ENCODE results near the gene CRISP1. TPM values are rescaled to one million over a fixed set of nuclear protein-coding genes. Genes with fewer than 3 reads are reported as not detected.

Gene CRISP1
- total and polyA plus RNA-seq, 10 of the 15 experiments (the other 5 are each of a cell fraction or from before 2014, with no cell fraction given), result not detected

DNA sequence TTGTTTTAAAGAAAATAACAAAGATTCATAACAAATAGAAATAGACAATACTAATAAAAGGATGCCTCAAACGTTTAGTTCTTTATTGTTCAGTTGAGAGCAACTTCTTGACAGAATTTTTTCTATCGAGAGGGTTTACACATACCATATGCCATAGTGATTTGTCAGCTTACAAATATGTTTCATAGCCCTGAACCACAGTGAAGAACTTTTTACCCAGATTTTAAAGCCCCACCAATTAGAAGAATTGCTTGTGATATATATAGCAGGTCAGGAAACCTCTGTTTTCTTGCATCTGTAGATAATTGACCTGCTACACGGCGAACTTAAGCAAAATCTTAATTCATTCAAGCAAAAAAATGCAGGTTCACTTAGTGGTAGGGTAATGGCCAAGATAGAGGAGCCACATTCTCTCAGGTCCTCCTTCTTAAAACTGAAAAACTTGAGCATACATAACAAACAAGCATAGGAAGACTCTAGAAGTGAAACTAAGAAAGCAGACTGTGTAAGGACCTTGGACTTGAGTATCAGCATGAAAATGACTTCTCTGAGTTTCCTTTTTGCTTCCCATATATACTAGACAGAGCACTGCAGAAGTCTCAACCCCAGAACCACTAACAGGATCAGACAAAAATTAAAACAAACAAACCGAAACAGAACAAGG, 39.5 kb downstream of the CRISP1 start:
- Histone ChIP-seq H3K36me3 (ENCODE audit: control insufficient read depth in 2 of 2, insufficient read depth in 2 of 2, low read length in 1 of 2) (no peaks in the 10 kb centered on the region), H3K27ac (ENCODE audit: control insufficient read depth, insufficient read depth) (no peak overlapping the region), H2AFZ (ENCODE audit: control insufficient read depth, low read depth, low read length) (no peak overlapping the region), H3K27me3 (replicated peaks in 1 of 2; ENCODE audit: control insufficient read depth in 2 of 2, insufficient read depth in 2 of 2, low read length in 1 of 2) (no peaks in the 10 kb centered on the region), H3K4me2 (ENCODE audit: control insufficient read depth, insufficient read depth) (peak overlapping the region; percentile 42; the same call in 1 of the 2 replicates), H3K9ac (ENCODE audit: control insufficient read depth, insufficient read depth, low read length) (no peak overlapping the region), H4K20me1 (ENCODE audit: control insufficient read depth, insufficient read depth) (no peaks in the 10 kb centered on the region), H3K79me2 (ENCODE audit: control insufficient read depth, insufficient read depth, low read length) (no peaks in the 10 kb centered on the region), H3K4me3 (no peak overlapping the region), H3K4me1 (ENCODE audit: control insufficient read depth, insufficient read depth, low read length) (no peaks in the 10 kb centered on the region), H3K9me3 (replicated peaks; ENCODE audit: control insufficient read depth, insufficient read depth, low read length) (no peaks in the 10 kb centered on the region)
- ChIA-PET CTCF (no interaction called here), SMC1A (ENCODE audit: uncharacterized antibody, unreplicated experiment) (interaction anchor here (1.6 to 2.4 kb wide), 2 partner anchors 11 to 15 kb away, joined by 4 to 9 read pairs; no protein-coding TSS in a partner anchor), RAD21 (ENCODE audit: unreplicated experiment) (no interaction called here), POLR2A (no interaction called here)
- in situ Hi-C loops (cut with MboI), result no loop called here
- 7% methylated on average over 5 of the region's 5 CpGs for WGBS (ENCODE audit: insufficient coverage, insufficient replicate concordance, low lambda C conversion rate, missing lambda C conversion rate)
- intact Hi-C loops (cut with micrococcal nuclease; ENCODE audit: unreplicated experiment), result no loop called here
- ATAC-seq, result peak; percentile 93
- BruUV-seq (replicated peaks), result no TSS peak
- peak; percentile 56 for DNase-seq (ENCODE audit: low read depth, low spot score)
- TF ChIP-seq ZNF24 (IDR thresholded peaks at IDR 0.05), result peak; percentile 69
- no peak for TF ChIP-seq EGR1 (IDR thresholded peaks at IDR 0.05; ENCODE audit: borderline replicate concordance in 1 of 2, low read depth in 2 of 2, low read length in 2 of 2)
- peak; percentile 56 for TF ChIP-seq MTA2 (IDR thresholded peaks at IDR 0.05; ENCODE audit: low read depth)
- peak; percentile 38 to 45; a peak in 3 of 4 replicates for TF ChIP-seq IKZF2 (IDR thresholded peaks at IDR 0.05)
- TF ChIP-seq, protein P1, sequence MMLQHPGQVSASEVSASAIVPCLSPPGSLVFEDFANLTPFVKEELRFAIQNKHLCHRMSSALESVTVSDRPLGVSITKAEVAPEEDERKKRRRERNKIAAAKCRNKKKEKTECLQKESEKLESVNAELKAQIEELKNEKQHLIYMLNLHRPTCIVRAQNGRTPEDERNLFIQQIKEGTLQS (IDR thresholded peaks at IDR 0.05; ENCODE audit: borderline replicate concordance, extremely low read depth, low read depth, low read length), result no peak
- no peak for TF ChIP-seq STAT3 (IDR thresholded peaks at IDR 0.05; ENCODE audit: low read depth, low read length)
- TF ChIP-seq, protein P2, sequence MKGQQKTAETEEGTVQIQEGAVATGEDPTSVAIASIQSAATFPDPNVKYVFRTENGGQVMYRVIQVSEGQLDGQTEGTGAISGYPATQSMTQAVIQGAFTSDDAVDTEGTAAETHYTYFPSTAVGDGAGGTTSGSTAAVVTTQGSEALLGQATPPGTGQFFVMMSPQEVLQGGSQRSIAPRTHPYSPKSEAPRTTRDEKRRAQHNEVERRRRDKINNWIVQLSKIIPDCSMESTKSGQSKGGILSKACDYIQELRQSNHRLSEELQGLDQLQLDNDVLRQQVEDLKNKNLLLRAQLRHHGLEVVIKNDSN (IDR thresholded peaks at IDR 0.05; ENCODE audit: borderline replicate concordance, extremely low read length, insufficient read depth, low read depth, low read length), result no peak
- no peak for TF ChIP-seq CHD2 (IDR thresholded peaks at IDR 0.05; ENCODE audit: borderline replicate concordance, low read depth, low read length)
- TF ChIP-seq NBN (IDR thresholded peaks at IDR 0.05), result 0 out of 2 replicates have a peak, but pooled peaks have one; percentile 43
- TF ChIP-seq SMARCA5 (IDR thresholded peaks at IDR 0.05), result peak; percentile 69; the same call in 1 of the 2 replicates
- TF ChIP-seq SIN3A (IDR thresholded peaks at IDR 0.05; ENCODE audit: low read depth, low read length), result no peak
- TF ChIP-seq, protein P3, sequence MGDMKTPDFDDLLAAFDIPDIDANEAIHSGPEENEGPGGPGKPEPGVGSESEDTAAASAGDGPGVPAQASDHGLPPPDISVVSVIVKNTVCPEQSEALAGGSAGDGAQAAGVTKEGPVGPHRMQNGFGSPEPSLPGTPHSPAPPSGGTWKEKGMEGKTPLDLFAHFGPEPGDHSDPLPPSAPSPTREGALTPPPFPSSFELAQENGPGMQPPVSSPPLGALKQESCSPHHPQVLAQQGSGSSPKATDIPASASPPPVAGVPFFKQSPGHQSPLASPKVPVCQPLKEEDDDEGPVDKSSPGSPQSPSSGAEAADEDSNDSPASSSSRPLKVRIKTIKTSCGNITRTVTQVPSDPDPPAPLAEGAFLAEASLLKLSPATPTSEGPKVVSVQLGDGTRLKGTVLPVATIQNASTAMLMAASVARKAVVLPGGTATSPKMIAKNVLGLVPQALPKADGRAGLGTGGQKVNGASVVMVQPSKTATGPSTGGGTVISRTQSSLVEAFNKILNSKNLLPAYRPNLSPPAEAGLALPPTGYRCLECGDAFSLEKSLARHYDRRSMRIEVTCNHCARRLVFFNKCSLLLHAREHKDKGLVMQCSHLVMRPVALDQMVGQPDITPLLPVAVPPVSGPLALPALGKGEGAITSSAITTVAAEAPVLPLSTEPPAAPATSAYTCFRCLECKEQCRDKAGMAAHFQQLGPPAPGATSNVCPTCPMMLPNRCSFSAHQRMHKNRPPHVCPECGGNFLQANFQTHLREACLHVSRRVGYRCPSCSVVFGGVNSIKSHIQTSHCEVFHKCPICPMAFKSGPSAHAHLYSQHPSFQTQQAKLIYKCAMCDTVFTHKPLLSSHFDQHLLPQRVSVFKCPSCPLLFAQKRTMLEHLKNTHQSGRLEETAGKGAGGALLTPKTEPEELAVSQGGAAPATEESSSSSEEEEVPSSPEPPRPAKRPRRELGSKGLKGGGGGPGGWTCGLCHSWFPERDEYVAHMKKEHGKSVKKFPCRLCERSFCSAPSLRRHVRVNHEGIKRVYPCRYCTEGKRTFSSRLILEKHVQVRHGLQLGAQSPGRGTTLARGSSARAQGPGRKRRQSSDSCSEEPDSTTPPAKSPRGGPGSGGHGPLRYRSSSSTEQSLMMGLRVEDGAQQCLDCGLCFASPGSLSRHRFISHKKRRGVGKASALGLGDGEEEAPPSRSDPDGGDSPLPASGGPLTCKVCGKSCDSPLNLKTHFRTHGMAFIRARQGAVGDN (IDR thresholded peaks at IDR 0.05), result peak; percentile 55; the same call in 1 of the 2 replicates
- TF ChIP-seq EP300 (IDR thresholded peaks at IDR 0.05; ENCODE audit: borderline replicate concordance in 1 of 2, control insufficient read depth in 1 of 2, low read depth in 2 of 2, low read length in 2 of 2), result 0 out of 4 replicates have a peak, but pooled peaks of 1 of the 2 experiments have one; percentile 11
- TF ChIP-seq, protein P4, sequence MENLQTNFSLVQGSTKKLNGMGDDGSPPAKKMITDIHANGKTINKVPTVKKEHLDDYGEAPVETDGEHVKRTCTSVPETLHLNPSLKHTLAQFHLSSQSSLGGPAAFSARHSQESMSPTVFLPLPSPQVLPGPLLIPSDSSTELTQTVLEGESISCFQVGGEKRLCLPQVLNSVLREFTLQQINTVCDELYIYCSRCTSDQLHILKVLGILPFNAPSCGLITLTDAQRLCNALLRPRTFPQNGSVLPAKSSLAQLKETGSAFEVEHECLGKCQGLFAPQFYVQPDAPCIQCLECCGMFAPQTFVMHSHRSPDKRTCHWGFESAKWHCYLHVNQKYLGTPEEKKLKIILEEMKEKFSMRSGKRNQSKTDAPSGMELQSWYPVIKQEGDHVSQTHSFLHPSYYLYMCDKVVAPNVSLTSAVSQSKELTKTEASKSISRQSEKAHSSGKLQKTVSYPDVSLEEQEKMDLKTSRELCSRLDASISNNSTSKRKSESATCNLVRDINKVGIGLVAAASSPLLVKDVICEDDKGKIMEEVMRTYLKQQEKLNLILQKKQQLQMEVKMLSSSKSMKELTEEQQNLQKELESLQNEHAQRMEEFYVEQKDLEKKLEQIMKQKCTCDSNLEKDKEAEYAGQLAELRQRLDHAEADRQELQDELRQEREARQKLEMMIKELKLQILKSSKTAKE (IDR thresholded peaks at IDR 0.05; ENCODE audit: low read depth, poor library complexity, severe bottlenecking), result no peak
- TF ChIP-seq NFYB (IDR thresholded peaks at IDR 0.05; ENCODE audit: insufficient read depth, low read depth, low read length), result no peak
- TF ChIP-seq CBX3 (IDR thresholded peaks at IDR 0.05; ENCODE audit: borderline replicate concordance, low read depth), result no peak
- peak; percentile 35 for FAIRE-seq
